ENCODE results near the gene FOXJ3. TPM values are rescaled to one million over a fixed set of nuclear protein-coding genes. Genes with fewer than 3 reads are reported as not detected.
A peak's percentile ranks its signal among the peaks of the same experiment; 100 is the strongest.

Gene FOXJ3
- total and polyA plus RNA-seq, 2 of the 4 experiments (the other 2 are of a cell fraction) = 16.7 to 30.5 TPM

DNA sequence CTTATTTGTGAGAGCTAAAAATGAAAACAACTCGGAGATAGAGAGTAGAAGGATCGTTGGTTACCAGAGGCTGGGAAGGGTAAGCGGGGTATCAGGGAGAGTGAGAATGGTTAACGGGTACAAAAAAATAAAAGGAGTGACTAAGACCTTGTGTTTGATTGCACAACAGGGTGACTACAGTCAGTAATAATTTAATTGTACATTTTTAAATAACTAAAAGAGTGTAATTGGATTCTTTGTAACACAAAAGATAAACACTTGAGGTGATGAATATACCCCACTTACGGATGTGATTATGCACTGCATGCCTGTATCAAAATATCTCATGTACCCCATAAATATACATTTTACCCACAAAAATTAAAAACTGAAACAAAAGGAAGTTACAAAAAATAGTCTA lies 29.4 kb downstream of the FOXJ3 start:
- H3K79me1 ChIP-seq (ENCODE audit: low read depth in 1 of 2, low read length in 2 of 2) = peaks cover 44 to 53% of the 10 kb centered on the region in 2 experiments
- peak; percentile 54 for DNase-seq
- CTCF ChIA-PET = no interaction called here
- TF ChIP-seq MXI1 (IDR thresholded peaks at IDR 0.05; ENCODE audit: borderline replicate concordance, low read depth, low read length) = no peak
- TF ChIP-seq CEBPB (IDR thresholded peaks at IDR 0.05; ENCODE audit: low read depth, low read length) = peak; percentile 87
- no CpG with 5 or more reads among the region's 5 CpGs for WGBS, 2 experiments (ENCODE audit: extremely low coverage in 2 of 2, insufficient read length in 1 of 2)
- in situ Hi-C loops (cut with MboI; ENCODE audit: low sequenced_read_pairs) = no loop called here
- H3K18ac ChIP-seq (ENCODE audit: low read depth, low read length) = no peak overlapping the region
- no peak overlapping the region for H3K14ac ChIP-seq (replicated peaks; ENCODE audit: low read depth, low read length)
- no peak overlapping the region for H2AK9ac ChIP-seq (replicated peaks; ENCODE audit: low read depth, low read length, poor library complexity)
- H4K8ac ChIP-seq (ENCODE audit: low read depth in 2 of 2, low read length in 2 of 2) = no peak overlapping the region
- H3K23ac ChIP-seq (ENCODE audit: low read depth, low read length) = no peak overlapping the region
- no peaks in the 10 kb centered on the region for H3K27me3 ChIP-seq (ENCODE audit: control insufficient read depth, insufficient read depth, low read length)
- H2AK5ac ChIP-seq (ENCODE audit: low read depth, low read length) = no peak overlapping the region
- H3K56ac ChIP-seq (ENCODE audit: extremely low read depth, insufficient read depth, low read length) = no peak overlapping the region
- dilution Hi-C loops (cut with HindIII; ENCODE audit: low sequenced_read_pairs, unreplicated experiment) = no loop called here
- peaks cover 5% of the 10 kb centered on the region for H3K4me1 ChIP-seq (ENCODE audit: control insufficient read depth, insufficient read depth, low read length)
- H4K5ac ChIP-seq (ENCODE audit: low read depth, low read length) = no peak overlapping the region
- no peak overlapping the region for H2BK120ac ChIP-seq (ENCODE audit: low read depth, low read length)
- H3K4me2 ChIP-seq (ENCODE audit: low read depth, low read length) = no peak overlapping the region
- H3K9me1 ChIP-seq (ENCODE audit: insufficient read depth, low read length) = peaks cover 3% of the 10 kb centered on the region
- H3K36me3 ChIP-seq (ENCODE audit: control insufficient read depth, insufficient read depth, low read length) = peaks cover 9% of the 10 kb centered on the region
- no peak overlapping the region for H3K4me3 ChIP-seq (ENCODE audit: insufficient read depth, low read depth, low read length)
- no peak overlapping the region for H2BK5ac ChIP-seq (ENCODE audit: low read depth, low read length, poor library complexity, severe bottlenecking)
- H2BK15ac ChIP-seq (ENCODE audit: low read depth, low read length) = no peak overlapping the region
- H3K27ac ChIP-seq (ENCODE audit: insufficient read depth, low read length) = no peak overlapping the region
- no peak overlapping the region for H4K91ac ChIP-seq (ENCODE audit: insufficient read depth, low read depth, low read length)
- intact Hi-C loops (cut with micrococcal nuclease) = no loop called here
- H3K4ac ChIP-seq (ENCODE audit: low read depth, low read length) = no peak overlapping the region
- H2AFZ ChIP-seq (replicated peaks; ENCODE audit: low read length, poor library complexity) = no peak overlapping the region
- peak; percentile 63 for ATAC-seq (ENCODE audit: low read depth)
- no TSS peak for BruUV-seq (replicated peaks)
- no peak overlapping the region for H2BK20ac ChIP-seq (ENCODE audit: low read depth, low read length)
- H3K9me3 ChIP-seq (ENCODE audit: control insufficient read depth, insufficient read depth, low read length) = peaks cover 5% of the 10 kb centered on the region; the same call in 1 of the 2 replicates
- peaks cover 24% of the 10 kb centered on the region for H4K20me1 ChIP-seq (ENCODE audit: insufficient read depth, low read length)
- POLR2A ChIA-PET (ENCODE audit: unreplicated experiment) = no interaction called here
- no peak overlapping the region for H3K9ac ChIP-seq (ENCODE audit: low read depth, low read length)

Measured in IMR-90 (cell line).